Right lobe of liver (tissue), 6 donors: Measurements from ENCODE around the gene LRRC3. TPM values are rescaled to one million over a fixed set of nuclear protein-coding genes. Genes with fewer than 3 reads are reported as not detected.

Experiments used
- ATAC-seq, 4 donors: fragments of 200-7000 bp; cut with Tn5 transposase; one replicate each; pipeline ENCODE4 v1.9.1; 2020; ENCODE audit warnings: mild to moderate bottlenecking in 4 of 4, moderate library complexity in 4 of 4
- DNase-seq, 3 donors: peaks; one replicate each; pipeline ENCODE4 v3.0.0-alpha.2; 2020
- H3K27ac ChIP-seq, 3 donors: fragments of 200-600 bp; one replicate each; pipeline ENCODE4 v1.8.0; 2022
- H3K27me3 ChIP-seq, 2 donors: fragments of 200-600 bp; one replicate each; pipeline ENCODE4 v1.8.0; 2022
- H3K36me3 ChIP-seq, 4 donors: fragments of 200-600 bp; sonication (generic) in 1 of 4; one replicate each; pipeline versions ENCODE4 v1.5.1 to v1.8.0; 2017 to 2022; ENCODE audit warnings: control low read depth in 1 of 4
- H3K4me1 ChIP-seq, 4 donors: fragments of 200-600 bp; sonication (generic) in 1 of 4; one replicate each; pipeline versions ENCODE4 v1.5.1 to v1.8.0; 2017 to 2022; ENCODE audit warnings: control low read depth in 1 of 4
- H3K4me3 ChIP-seq, 3 donors: fragments of 200-600 bp; one replicate each; pipeline ENCODE4 v1.8.0; 2022
- H3K9me3 ChIP-seq, 4 donors: fragments of 200-600 bp; sonication (generic) in 1 of 4; one replicate each; pipeline versions ENCODE4 v1.5.1 to v1.8.0; 2017 to 2022; ENCODE audit warnings: control low read depth in 1 of 4
- CTCF ChIP-seq, 4 donors: fragments of 200-600 bp in 3 of 4; fragments of 450-650 bp in 1 of 4; IDR thresholded peaks; one replicate each; pipeline versions ENCODE4 v1.5.1 to v1.8.0; 2016 to 2022; ENCODE audit warnings: antibody characterized with exemption in 4 of 4, mild to moderate bottlenecking in 2 of 4
- POLR2A ChIP-seq: fragments of 450-650 bp; IDR thresholded peaks from one replicate; pipeline ENCODE4 v1.6.1; 2017; ENCODE audit warnings: antibody characterized with exemption, mild to moderate bottlenecking
- WGBS: methylation state at CpG from one replicate; pipeline ENCODE4 v1.1.6; 2018; ENCODE audit warnings: low coverage, low lambda C conversion rate; ENCODE audit not compliant: insufficient coverage; ENCODE audit errors: missing lambda C conversion rate; 5-methylcytosine and 5-hydroxymethylcytosine counted together
- intact Hi-C, 2 donors: fragments of 100-400 bp; cut with DNase I; formaldehyde crosslinking; loops; one replicate each; pipeline versions ENCODE4 v1.11.2 to v1.14.1; 2022
- long read RNA-seq: library from polyadenylated mRNA; unstranded; transcript quantifications from one replicate; pipeline ENCODE4 v2.0.0, GENCODE V29; 2019
- total RNA-seq, 6 experiments: library from RNA; depleted of rRNA in 2 of 6; stranded (reverse); fragments of >200 nt in 2 of 6; fragmentation: NEBNext Ultra II Directional in 3 of 6; extraction: Animal tissue kit (Norgen Biotek cat#: 25700) in 3 of 6; gene quantifications; one replicate each; pipeline versions ENCODE4 v1.1.0 to v1.2.4, GENCODE V29; 2016 to 2023
- donor health status: DM: no; HTN: yes; CAD: no.
- donor health status: DM: no; HTN: no; CAD: no.
- donor health status: DM: no; HTN: no; CAD: no.
- donor health status: DM: no; HTN: yes; CAD: no.
- donor health status: DM: no; HTN: yes; CAD: no.

The LRRC3 gene
- total RNA-seq, result 10 to 100 TPM in 5 of 6 experiments, 1 to 10 TPM in 1; 7.5 to 19.3 (median 13.9) TPM
- long read RNA-seq, partial matches to known transcripts, result 0 of 1 reads
- long read RNA-seq, other reads (novel, unspliced or antisense), result 1 of 1 reads

GRCh38 chr21:44454747-44455523 lies at the start of gene LRRC3:
LRRC3 (plus strand) TSS chr21:44455510; CDS start chr21:44456645, 1,135 bp downstream.
- TF ChIP-seq CTCF (IDR thresholded peaks at IDR 0.05) (no peak), POLR2A (no peak)
- no peaks in the 10 kb centered on the region for H3K36me3 ChIP-seq
- peak within 1 kb of the TSS; percentile 70 to 92 (median 89) for H3K4me3 ChIP-seq
- peak within 1 kb of the TSS; percentile 87 to 97 (median 93) for H3K27ac ChIP-seq
- 7% methylated on average over 33 of the region's 45 CpGs for WGBS
- ATAC-seq (peak; percentile 71 to 78 (median 75)), DNase-seq (peak; percentile 95 to 97 (median 97))
- H3K27me3 ChIP-seq, result no peaks in the 10 kb centered on the region
- H3K9me3 ChIP-seq, result no peaks in the 10 kb centered on the region
- intact Hi-C loops, result no loop called here
- peaks cover 0 to 25% (median 6%) of the 10 kb centered on the region in 4 donors for H3K4me1 ChIP-seq

- Histone ChIP-seq H3K9me3 (no peaks in the 10 kb centered on the region), H3K4me1 (no peaks in the 10 kb centered on the region), H3K27me3 (no peaks in the 10 kb centered on the region), H3K27ac (no peak overlapping the region), H3K36me3 (no peaks in the 10 kb centered on the region), H3K4me3 (no peak overlapping the region)
- TF ChIP-seq POLR2A (no peak), CTCF (IDR thresholded peaks at IDR 0.05) (no peak)
- DNase-seq (peak in 1 of 3 donors; percentile 26), ATAC-seq (peak in 1 of 4 donors; percentile 14)
- 83% methylated on average over 4 of the region's 37 CpGs for WGBS
- intact Hi-C loops, result no loop called here
These were observed 49.1 kb upstream of the LRRC3 start for GRCh38 chr21:44405948-44406872.

- no peaks in the 10 kb centered on the region for H3K4me1 ChIP-seq
- H3K9me3 ChIP-seq, result no peaks in the 10 kb centered on the region
- WGBS, result 90% methylated on average over 6 of the region's 8 CpGs
- intact Hi-C loops, result no loop called here
- H3K4me3 ChIP-seq, result no peak overlapping the region
- TF ChIP-seq POLR2A (no peak), CTCF (IDR thresholded peaks at IDR 0.05) (no peak)
- no peaks in the 10 kb centered on the region for H3K27me3 ChIP-seq
- no peak for ATAC-seq
- H3K36me3 ChIP-seq, result no peaks in the 10 kb centered on the region
- DNase-seq, result peak in 1 of 3 donors; percentile 7
- H3K27ac ChIP-seq, result no peak overlapping the region
These were observed 48.4 kb upstream of the LRRC3 start for GRCh38 chr21:44406953-44407352.

GRCh38 chr21:44407493-44407892 lies 47.8 kb upstream of the LRRC3 start:
- H3K4me3 ChIP-seq, result no peak overlapping the region
- H3K27me3 ChIP-seq, result no peaks in the 10 kb centered on the region
- H3K36me3 ChIP-seq, result no peaks in the 10 kb centered on the region
- ATAC-seq (no peak), DNase-seq (no peak)
- intact Hi-C loops, result no loop called here
- 58% methylated on average over 7 of the region's 7 CpGs for WGBS
- H3K9me3 ChIP-seq, result no peaks in the 10 kb centered on the region
- TF ChIP-seq POLR2A, result no peak
- TF ChIP-seq CTCF (IDR thresholded peaks at IDR 0.05), result no peak
- H3K27ac ChIP-seq, result no peak overlapping the region
- H3K4me1 ChIP-seq, result no peaks in the 10 kb centered on the region
